ENCODE data around the gene FARP1. TPM values are rescaled to one million over a fixed set of nuclear protein-coding genes. Genes with fewer than 3 reads are reported as not detected.

The FARP1 gene
- polyA plus RNA-seq, 3 donors: 8.3 to 20.7 (median 9.6) TPM

GRCh38 chr13:98459171-98459681 is 316.3 kb downstream of the FARP1 start:
- 90 to 96% (median 94%) methylated on average over 18 of the region's 18 CpGs for WGBS, 3 donors
- no peak overlapping the region for H3K27ac ChIP-seq (ENCODE audit: low read depth, low read length)

DNA sequence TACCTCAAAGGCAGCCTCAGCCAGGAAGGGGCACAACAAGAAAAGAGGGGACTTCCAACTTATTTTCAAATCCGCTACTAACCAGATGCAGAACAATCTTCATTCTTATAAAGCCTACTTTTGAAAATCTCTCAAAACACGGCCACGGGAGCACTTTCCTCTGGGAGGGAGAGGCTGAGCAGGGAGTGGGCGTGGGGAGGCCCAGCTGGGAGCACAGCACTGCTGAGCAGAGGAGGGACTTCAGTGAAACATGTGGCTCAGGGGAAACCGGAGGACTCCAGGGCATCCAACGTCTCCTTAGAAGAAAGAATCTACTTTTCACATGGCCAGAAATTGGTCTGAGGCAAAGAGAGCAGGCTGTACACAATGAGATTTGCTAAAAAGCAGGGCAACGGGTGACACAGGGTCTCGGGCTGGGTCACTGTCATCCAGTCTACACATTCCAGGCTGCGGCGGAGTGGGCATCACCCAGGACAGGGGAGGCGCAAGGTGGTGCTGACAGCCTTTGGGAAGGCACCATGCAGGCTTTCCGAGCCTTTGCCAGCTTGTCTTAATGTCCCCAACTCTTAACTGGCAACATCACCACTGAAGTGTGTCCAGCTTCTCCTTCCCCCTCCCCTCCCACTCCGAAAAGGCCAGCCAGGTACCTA is 317.0 kb downstream of the FARP1 start:
- 89 to 94% (median 91%) methylated on average over 13 of the region's 13 CpGs for WGBS, 3 donors

DNA sequence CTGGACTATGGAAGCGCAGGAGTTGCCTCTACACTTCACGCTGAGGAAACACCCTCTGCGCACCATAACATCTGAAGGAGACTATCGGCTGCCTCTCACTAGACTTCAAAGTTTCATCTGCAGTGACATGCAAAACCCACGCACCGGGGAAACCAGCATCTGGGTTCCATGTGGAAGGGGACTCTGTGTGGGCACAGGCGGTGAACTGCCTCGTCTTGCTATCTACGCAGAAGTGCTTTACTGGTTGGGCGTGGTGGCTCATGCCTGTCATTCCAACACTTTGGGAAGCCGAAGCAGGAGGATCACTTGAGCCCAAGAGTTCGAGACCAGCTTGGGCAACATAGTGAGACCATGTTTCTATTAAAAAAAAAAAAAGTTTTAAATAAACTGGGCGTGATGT is 317.6 kb downstream of the FARP1 start:
- 84 to 88% (median 87%) methylated on average over 13 of the region's 13 CpGs for WGBS, 3 donors
- no peak overlapping the region for H3K27ac ChIP-seq (ENCODE audit: low read depth, low read length)

More for the DNA sequence above, 317.0 kb downstream of the FARP1 start:
- H3K27ac ChIP-seq (ENCODE audit: low read depth, low read length): no peak overlapping the region

GRCh38 chr13:98461486-98462240 is 318.8 kb downstream of the FARP1 start:
- no peak overlapping the region for H3K27ac ChIP-seq (ENCODE audit: low read depth, low read length)
- WGBS, 3 donors: 88 to 90% (median 89%) methylated on average over 16 of the region's 16 CpGs

GRCh38 chr13:98462241-98462882 is 319.5 kb downstream of the FARP1 start:
- 95 to 98% (median 95%) methylated on average over 18 of the region's 18 CpGs for WGBS, 3 donors

GRCh38 chr13:98462946-98463345 is 320.1 kb downstream of the FARP1 start:
- H3K27ac ChIP-seq (ENCODE audit: low read depth, low read length): no peak overlapping the region
- WGBS, 3 donors: 73 to 80% (median 78%) methylated on average over 8 of the region's 8 CpGs

More at GRCh38 chr13:98462241-98462882, 319.5 kb downstream of the FARP1 start:
- H3K27ac ChIP-seq (ENCODE audit: low read depth, low read length): no peak overlapping the region

- H3K27ac ChIP-seq (ENCODE audit: low read depth, low read length): no peak overlapping the region
- WGBS, 3 donors: 59 to 67% (median 61%) methylated on average over 11 of the region's 11 CpGs
Measured at GRCh38 chr13:98466634-98467236, 323.8 kb downstream of the FARP1 start.

DNA sequence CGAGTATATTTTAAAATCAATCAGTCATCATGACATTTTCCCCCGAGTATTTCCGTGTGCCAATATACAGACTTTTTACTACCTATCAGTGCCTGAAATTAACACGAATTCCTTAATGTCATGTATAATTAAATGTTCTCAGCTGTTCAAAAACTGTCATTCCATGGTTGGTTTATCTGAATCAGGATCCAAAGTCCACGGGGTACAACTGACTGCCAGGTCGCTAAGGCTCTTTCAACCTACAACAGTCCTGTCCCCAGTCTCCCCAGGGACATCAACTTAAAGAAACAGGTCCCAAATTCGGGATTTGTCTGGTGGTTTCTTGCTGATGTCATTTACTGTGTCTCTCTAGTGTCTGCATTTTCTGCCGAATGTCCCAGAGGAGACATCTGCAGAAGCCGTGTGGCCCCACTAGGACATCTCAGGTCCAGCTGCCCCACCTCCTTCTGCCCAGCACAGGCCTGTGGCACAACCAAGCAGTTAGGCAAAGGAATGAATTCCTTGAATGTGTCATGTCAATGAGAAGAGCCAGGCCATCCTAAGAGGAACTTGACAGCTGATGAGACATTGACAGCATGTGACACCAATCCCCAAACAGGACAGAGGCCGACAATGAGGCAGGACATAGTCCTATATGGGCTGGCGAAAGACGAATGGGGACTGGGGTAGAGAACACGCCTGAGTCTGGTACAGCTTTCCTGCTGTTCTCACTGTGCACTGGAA is 324.5 kb downstream of the FARP1 start:
- 51 to 85% (median 82%) methylated on average over 13 of the region's 13 CpGs for WGBS, 3 donors
- no peak overlapping the region for H3K27ac ChIP-seq (ENCODE audit: low read depth, low read length)

DNA sequence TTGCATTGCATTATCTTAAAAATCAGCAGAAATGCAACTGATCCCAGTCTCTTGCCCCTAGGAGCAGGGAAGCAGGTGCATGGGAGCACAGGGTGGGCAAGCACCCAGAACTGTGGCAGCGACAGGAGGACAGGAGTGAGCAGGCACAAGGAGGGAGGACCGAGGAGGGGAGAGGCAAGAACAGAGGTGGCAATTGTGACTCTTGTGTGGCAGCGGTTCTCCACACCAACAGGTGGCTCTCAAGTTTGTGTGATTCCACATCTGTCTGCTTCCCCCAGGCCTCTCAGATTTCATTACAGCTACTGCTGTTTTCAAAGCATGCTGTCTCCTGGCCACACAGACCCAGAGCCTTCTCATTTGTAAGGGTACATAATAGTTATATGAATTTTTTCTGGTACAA is 325.5 kb downstream of the FARP1 start:
- H3K27ac ChIP-seq (ENCODE audit: low read depth, low read length): no peak overlapping the region
- 54 to 92% (median 87%) methylated on average over 3 of the region's 3 CpGs for WGBS, 3 donors

GRCh38 chr13:98468929-98469328 is 326.0 kb downstream of the FARP1 start:
- H3K27ac ChIP-seq (ENCODE audit: low read depth, low read length): no peak overlapping the region
- WGBS, 3 donors: 90 to 95% (median 92%) methylated on average over 20 of the region's 20 CpGs

GRCh38 chr13:98470920-98471319 is 328.0 kb downstream of the FARP1 start:
- 78 to 80% (median 79%) methylated on average over 6 of the region's 6 CpGs for WGBS, 3 donors
- H3K27ac ChIP-seq (ENCODE audit: low read depth, low read length): no peak overlapping the region

GRCh38 chr13:98471934-98472333 is 329.0 kb downstream of the FARP1 start:
- WGBS, 3 donors: 77 to 87% (median 86%) methylated on average over 10 of the region's 10 CpGs

GRCh38 chr13:98473135-98473787 is 330.4 kb downstream of the FARP1 start:
- WGBS, 3 donors: 26 to 80% (median 77%) methylated on average over 5 of the region's 5 CpGs
- no peak overlapping the region for H3K27ac ChIP-seq (ENCODE audit: low read depth, low read length)

More at GRCh38 chr13:98471934-98472333, 329.0 kb downstream of the FARP1 start:
- no peak overlapping the region for H3K27ac ChIP-seq (ENCODE audit: low read depth, low read length)

GRCh38 chr13:98473788-98474144 is 330.9 kb downstream of the FARP1 start:
- H3K27ac ChIP-seq (ENCODE audit: low read depth, low read length): no peak overlapping the region
- 27 to 86% (median 80%) methylated on average over 7 of the region's 7 CpGs for WGBS, 3 donors

- no peak overlapping the region for H3K27ac ChIP-seq (ENCODE audit: low read depth, low read length)
- WGBS, 3 donors: 71 to 97% (median 93%) methylated on average over 10 of the region's 10 CpGs
Measured at GRCh38 chr13:98474292-98474691, 331.4 kb downstream of the FARP1 start.

GRCh38 chr13:98474761-98475160 is 331.9 kb downstream of the FARP1 start:
- 91 to 94% (median 92%) methylated on average over 24 of the region's 24 CpGs for WGBS, 3 donors

DNA sequence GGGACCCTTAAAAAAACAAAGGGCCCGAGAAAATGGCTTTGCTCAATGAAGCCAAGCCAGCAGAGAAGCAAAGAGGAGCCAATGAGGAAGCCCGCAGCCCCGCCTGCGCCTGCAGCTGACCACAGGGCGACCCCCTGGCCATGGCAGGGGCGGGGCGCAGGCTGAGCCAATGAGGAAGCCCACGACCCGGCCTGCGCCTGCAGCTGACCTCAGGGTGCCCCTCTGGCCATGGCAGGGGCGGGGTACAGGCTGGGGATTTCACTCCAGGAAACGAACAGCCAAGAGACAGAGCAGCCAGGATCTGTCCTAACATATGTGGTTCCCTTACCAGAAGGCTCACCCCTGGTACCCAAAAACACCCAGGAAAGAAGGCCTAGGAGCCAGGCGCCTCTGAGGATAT is 332.6 kb downstream of the FARP1 start:
- H3K27ac ChIP-seq (ENCODE audit: low read depth, low read length): no peak overlapping the region
- 46 to 86% (median 65%) methylated on average over 13 of the region's 13 CpGs for WGBS, 3 donors

More at GRCh38 chr13:98474761-98475160, 331.9 kb downstream of the FARP1 start:
- H3K27ac ChIP-seq (ENCODE audit: low read depth, low read length): no peak overlapping the region

DNA sequence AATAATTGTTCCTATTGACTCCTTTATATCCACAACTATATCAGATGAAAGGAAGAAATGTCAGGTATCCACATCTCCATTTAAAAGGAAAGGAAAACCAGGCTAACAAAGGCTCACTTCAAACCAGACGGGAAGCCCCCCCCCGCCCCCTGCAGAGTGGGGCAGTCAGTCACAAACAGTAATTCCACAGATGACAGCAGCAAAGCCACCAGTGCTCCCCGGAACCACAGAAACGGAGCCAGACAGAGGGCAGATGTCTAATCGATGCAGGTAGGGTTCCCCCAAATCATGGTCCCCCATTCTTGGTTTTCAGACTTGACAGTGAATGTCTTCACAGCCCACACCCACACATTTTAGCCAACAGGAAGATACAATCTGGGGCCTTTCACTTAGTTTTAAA is 333.2 kb downstream of the FARP1 start:
- 29 to 58% (median 30%) methylated on average over 5 of the region's 5 CpGs for WGBS, 3 donors
- no peak overlapping the region for H3K27ac ChIP-seq (ENCODE audit: low read depth, low read length)
